ENCODE measurements around the gene CDK13. TPM values are rescaled to one million over a fixed set of nuclear protein-coding genes. Genes with fewer than 3 reads are reported as not detected.

CDK13 gene
- total RNA-seq, 1 donor from 2014 or later: 50.3 TPM

DNA sequence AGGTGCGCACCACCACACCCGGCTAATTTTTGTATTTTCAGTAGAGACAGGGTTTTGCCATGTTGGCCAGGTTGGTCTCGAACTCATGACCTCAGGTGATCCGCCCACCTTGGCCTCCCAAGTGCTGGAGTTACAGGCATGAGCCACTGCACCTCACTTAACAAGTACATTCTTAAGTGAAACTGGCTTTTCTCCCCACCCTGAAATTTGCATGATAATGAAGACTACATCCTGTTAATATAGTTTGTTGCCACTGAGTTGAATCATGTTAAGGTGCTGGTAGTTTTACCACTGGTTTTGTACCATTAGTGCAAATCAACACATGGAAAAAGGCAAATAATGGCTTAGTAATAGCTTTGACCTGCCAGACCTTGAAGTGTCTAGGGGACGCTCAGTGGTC, 122.2 kb downstream of the CDK13 start:
- DNase-seq (ENCODE audit: low read depth) (no peak), FAIRE-seq (no peak)
- H3K4me3 ChIP-seq (ENCODE audit: low read depth, low read length): no peak overlapping the region
- TF ChIP-seq, protein P1, sequence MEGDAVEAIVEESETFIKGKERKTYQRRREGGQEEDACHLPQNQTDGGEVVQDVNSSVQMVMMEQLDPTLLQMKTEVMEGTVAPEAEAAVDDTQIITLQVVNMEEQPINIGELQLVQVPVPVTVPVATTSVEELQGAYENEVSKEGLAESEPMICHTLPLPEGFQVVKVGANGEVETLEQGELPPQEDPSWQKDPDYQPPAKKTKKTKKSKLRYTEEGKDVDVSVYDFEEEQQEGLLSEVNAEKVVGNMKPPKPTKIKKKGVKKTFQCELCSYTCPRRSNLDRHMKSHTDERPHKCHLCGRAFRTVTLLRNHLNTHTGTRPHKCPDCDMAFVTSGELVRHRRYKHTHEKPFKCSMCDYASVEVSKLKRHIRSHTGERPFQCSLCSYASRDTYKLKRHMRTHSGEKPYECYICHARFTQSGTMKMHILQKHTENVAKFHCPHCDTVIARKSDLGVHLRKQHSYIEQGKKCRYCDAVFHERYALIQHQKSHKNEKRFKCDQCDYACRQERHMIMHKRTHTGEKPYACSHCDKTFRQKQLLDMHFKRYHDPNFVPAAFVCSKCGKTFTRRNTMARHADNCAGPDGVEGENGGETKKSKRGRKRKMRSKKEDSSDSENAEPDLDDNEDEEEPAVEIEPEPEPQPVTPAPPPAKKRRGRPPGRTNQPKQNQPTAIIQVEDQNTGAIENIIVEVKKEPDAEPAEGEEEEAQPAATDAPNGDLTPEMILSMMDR (IDR thresholded peaks at IDR 0.05; ENCODE audit: insufficient read depth, low read length, severe bottlenecking): no peak
- peaks cover 1% of the 10 kb centered on the region for H3K36me3 ChIP-seq (ENCODE audit: control insufficient read depth, insufficient read depth, low read length)
- H3K27me3 ChIP-seq (ENCODE audit: control insufficient read depth, insufficient read depth, low read length): no peaks in the 10 kb centered on the region

DNA sequence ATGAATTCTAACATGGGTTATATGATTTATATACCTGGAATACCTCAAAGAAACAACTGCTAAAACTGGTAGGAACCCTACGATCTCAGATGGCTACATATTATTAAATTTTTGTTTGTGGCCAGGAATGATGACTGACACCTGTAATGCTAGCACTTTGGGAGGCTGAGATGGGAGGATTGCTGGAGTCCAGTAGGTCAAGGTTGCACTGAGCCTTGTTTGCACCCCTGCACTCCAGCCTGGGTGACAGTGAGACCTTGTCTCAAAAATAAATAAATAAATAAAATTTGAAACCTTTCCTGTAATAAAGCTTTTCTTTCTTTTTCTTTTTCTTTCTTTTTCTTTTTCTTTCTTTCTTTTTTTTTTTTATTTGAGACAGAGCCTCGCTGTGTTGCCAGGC, 123.2 kb downstream of the CDK13 start:
- Histone ChIP-seq H3K27me3 (ENCODE audit: control insufficient read depth, insufficient read depth, low read length) (no peaks in the 10 kb centered on the region), H3K4me3 (ENCODE audit: low read depth, low read length) (no peak overlapping the region), H3K36me3 (ENCODE audit: control insufficient read depth, insufficient read depth, low read length) (peaks cover under 1% of the 10 kb centered on the region)
- TF ChIP-seq, protein P1 (IDR thresholded peaks at IDR 0.05; ENCODE audit: insufficient read depth, low read length, severe bottlenecking): no peak
- FAIRE-seq (no peak), DNase-seq (ENCODE audit: low read depth) (no peak)

DNA sequence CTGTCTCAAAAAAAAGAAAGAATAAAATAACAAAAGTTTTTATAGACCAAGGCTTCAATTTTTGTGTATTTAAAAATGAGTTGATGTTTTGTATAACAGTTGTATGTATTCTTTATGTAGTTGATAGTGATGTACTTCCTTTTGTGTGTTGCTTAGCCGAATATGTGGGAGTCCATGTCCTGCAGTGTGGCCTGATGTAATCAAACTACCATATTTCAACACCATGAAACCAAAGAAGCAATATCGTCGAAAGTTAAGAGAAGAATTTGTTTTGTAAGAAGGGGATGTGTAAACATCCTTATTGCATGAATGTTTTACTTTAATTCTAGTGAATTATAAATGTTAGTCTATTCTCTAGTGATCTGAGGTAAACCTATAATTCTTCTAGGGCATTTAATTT, 127.8 kb downstream of the CDK13 start:
- H3K36me3 ChIP-seq (ENCODE audit: control insufficient read depth, insufficient read depth, low read length): no peaks in the 10 kb centered on the region
- H3K4me3 ChIP-seq (ENCODE audit: low read depth, low read length): no peak overlapping the region
- no peaks in the 10 kb centered on the region for H3K27me3 ChIP-seq (ENCODE audit: control insufficient read depth, insufficient read depth, low read length)
- TF ChIP-seq, protein P1 (IDR thresholded peaks at IDR 0.05; ENCODE audit: insufficient read depth, low read length, severe bottlenecking): no peak
- FAIRE-seq (no peak), DNase-seq (ENCODE audit: low read depth) (no peak)

GRCh38 chr7:40092182-40092581, 142.1 kb downstream of the CDK13 start:
- peaks cover 10% of the 10 kb centered on the region for H3K36me3 ChIP-seq (ENCODE audit: control insufficient read depth, insufficient read depth, low read length)
- no peak for FAIRE-seq
- no peak overlapping the region for H3K4me3 ChIP-seq (ENCODE audit: low read depth, low read length)

DNA sequence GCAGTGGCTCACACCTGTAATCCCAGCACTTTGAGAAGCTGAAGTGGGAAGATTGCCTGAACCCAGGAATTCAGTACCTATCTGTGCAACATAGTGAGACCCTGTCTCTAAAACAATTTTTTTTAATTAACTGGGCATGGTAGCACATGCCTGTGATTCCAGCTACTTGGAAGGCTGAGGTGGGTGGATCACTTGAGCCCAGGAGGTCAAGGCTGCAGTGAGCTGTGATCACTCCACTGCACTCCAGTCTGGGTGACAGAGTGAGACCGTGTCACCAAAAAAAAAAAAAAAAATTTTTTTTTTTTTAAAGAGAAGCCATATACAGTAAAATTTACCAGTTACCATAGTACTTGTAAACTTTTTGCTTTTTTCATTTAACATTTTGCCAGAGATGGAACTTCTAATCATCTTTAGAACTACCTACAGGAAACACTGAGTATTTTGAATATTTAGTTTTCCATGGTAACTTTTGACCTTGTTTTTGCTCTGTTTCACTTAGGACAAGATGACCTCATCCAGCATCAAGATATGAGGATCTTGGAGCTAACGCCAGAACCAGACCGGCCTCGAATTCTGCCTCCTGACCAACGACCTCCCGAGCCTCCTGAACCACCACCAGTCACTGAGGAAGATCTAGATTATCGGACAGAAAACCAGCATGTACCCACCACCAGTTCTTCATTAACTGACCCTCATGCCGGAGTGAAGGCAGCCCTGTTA, 143.7 kb downstream of the CDK13 start:
- no peak overlapping the region for H3K4me3 ChIP-seq (ENCODE audit: low read depth, low read length)
- DNase-seq (ENCODE audit: low read depth): no peak
- FAIRE-seq: no peak
- TF ChIP-seq, protein P1 (IDR thresholded peaks at IDR 0.05; ENCODE audit: insufficient read depth, low read length, severe bottlenecking): no peak
- H3K36me3 ChIP-seq (ENCODE audit: control insufficient read depth, insufficient read depth, low read length): peaks cover 6% of the 10 kb centered on the region
- no peaks in the 10 kb centered on the region for H3K27me3 ChIP-seq (ENCODE audit: control insufficient read depth, insufficient read depth, low read length)

More at GRCh38 chr7:40092182-40092581, 142.1 kb downstream of the CDK13 start:
- DNase-seq (ENCODE audit: low read depth): no peak
- TF ChIP-seq, protein P1 (IDR thresholded peaks at IDR 0.05; ENCODE audit: insufficient read depth, low read length, severe bottlenecking): no peak
- no peaks in the 10 kb centered on the region for H3K27me3 ChIP-seq (ENCODE audit: control insufficient read depth, insufficient read depth, low read length)

GRCh38 chr7:40095230-40095629, 145.2 kb downstream of the CDK13 start:
- DNase-seq (ENCODE audit: low read depth): no peak
- FAIRE-seq: no peak
- Histone ChIP-seq H3K27me3 (ENCODE audit: control insufficient read depth, insufficient read depth, low read length) (no peaks in the 10 kb centered on the region), H3K36me3 (ENCODE audit: control insufficient read depth, insufficient read depth, low read length) (peaks cover 4% of the 10 kb centered on the region), H3K4me3 (ENCODE audit: low read depth, low read length) (no peak overlapping the region)
- TF ChIP-seq, protein P1 (IDR thresholded peaks at IDR 0.05; ENCODE audit: insufficient read depth, low read length, severe bottlenecking): no peak
